ENCODE results near the gene SSR3.

SSR3 gene

GRCh38 chr3:156491192-156491591 is 63.7 kb downstream of the SSR3 start:
- DNase-seq (ENCODE audit: low read depth) = no peak

Measured in ELR (cell line).